HL-60 (cell line): ENCODE measurements around the gene UTP20.

ENCODE experiments used
- DNase-seq, 2 experiments: peaks; one replicate each; pipeline ENCODE4 v3.0.0-alpha.2; 2010 to 2020; ENCODE audit warnings: low read depth in 1 of 2, low spot score in 1 of 2
- H3K27ac ChIP-seq: fragments of 250-450 bp; sonication (Bioruptor Pico); replicated peaks from 2 replicates; pipeline ENCODE4 v1.5.1; 2020; ENCODE audit warnings: mild to moderate bottlenecking, moderate library complexity
- H3K27me3 ChIP-seq: fragments of 250-450 bp; sonication (Bioruptor Pico); 2 replicates; pipeline ENCODE4 v1.5.1; 2021; ENCODE audit warnings: mild to moderate bottlenecking, moderate library complexity; ENCODE audit not compliant: insufficient read depth, poor library complexity, severe bottlenecking
- H3K4me3 ChIP-seq: replicated peaks from 2 replicates; pipeline ENCODE4 v1.5.1; 2011; ENCODE audit warnings: mild to moderate bottlenecking, control low read depth, low read length; ENCODE audit not compliant: insufficient read depth
- CTCF ChIP-seq: IDR thresholded peaks from one replicate; pipeline ENCODE4 v1.5.1; 2011; ENCODE audit warnings: low read length, control low read depth, inconsistent platforms; ENCODE audit not compliant: insufficient read depth
- GABPA ChIP-seq: IDR thresholded peaks from 2 replicates; pipeline ENCODE4 v1.6.1; 2012; ENCODE audit warnings: low read depth
- POLR2AphosphoS5 ChIP-seq: IDR thresholded peaks from 2 replicates; pipeline ENCODE4 v1.6.1; 2012; ENCODE audit warnings: low read depth
- REST ChIP-seq: IDR thresholded peaks from 2 replicates; pipeline ENCODE4 v1.6.1; 2012; ENCODE audit warnings: low read depth; ENCODE audit not compliant: insufficient replicate concordance
- SPI1 ChIP-seq: IDR thresholded peaks from 2 replicates; pipeline ENCODE4 v1.6.1; 2012; ENCODE audit warnings: low read depth, mild to moderate bottlenecking, borderline replicate concordance
- long read RNA-seq: library from polyadenylated mRNA; unstranded; transcript quantifications from one replicate; pipeline ENCODE4 v2.0.0, GENCODE V29; 2020

The UTP20 gene
- long read RNA-seq, partial matches to known transcripts, result 18 of 21 reads
- long read RNA-seq, other reads (novel, unspliced or antisense), result 1 of 21 reads

- DNase-seq, result peak; percentile 78 to 91
- TF ChIP-seq SPI1 (no peak), REST (no peak), CTCF (no peak), POLR2AphosphoS5 (peak; percentile 78), GABPA (no peak)
- Histone ChIP-seq H3K27ac (peak within 1 kb of the TSS; percentile 53), H3K4me3 (peak within 1 kb of the TSS; percentile 100), H3K27me3 (no peaks in the 10 kb centered on the region)
Observed at GRCh38 chr12:101280006-101280505, at the start of gene UTP20. TSS of gene UTP20 (plus strand) at chr12:101280105. CDS start at chr12:101280283, 178 bp downstream.

- Histone ChIP-seq H3K27ac (no peak overlapping the region), H3K4me3 (no peak overlapping the region), H3K27me3 (no peaks in the 10 kb centered on the region)
- DNase-seq, result no peak
- no peak for TF ChIP-seq CTCF
- TF ChIP-seq REST, result no peak
- no peak for TF ChIP-seq SPI1
- no peak for TF ChIP-seq POLR2AphosphoS5
Observed at GRCh38 chr12:101230547-101230946, 49.4 kb upstream of the UTP20 start.

- H3K4me3 ChIP-seq, result no peak overlapping the region
- TF ChIP-seq GABPA (no peak), POLR2AphosphoS5 (no peak), REST (no peak), SPI1 (peak; percentile 52)
- no peak overlapping the region; the same call in 1 of the 2 replicates for H3K27ac ChIP-seq
- DNase-seq, result peak in 1 of 2 experiments; percentile 9
- no peaks in the 10 kb centered on the region for H3K27me3 ChIP-seq
Observed at GRCh38 chr12:101231636-101232035, 48.3 kb upstream of the UTP20 start.
